ENCODE measurements around the gene DNASE1L2. TPM values are rescaled to one million over a fixed set of nuclear protein-coding genes. Genes with fewer than 3 reads are reported as not detected.

Gene DNASE1L2
- total RNA-seq, 2 experiments from 2014 or later, result 6.6 to 9.8 TPM

DNA sequence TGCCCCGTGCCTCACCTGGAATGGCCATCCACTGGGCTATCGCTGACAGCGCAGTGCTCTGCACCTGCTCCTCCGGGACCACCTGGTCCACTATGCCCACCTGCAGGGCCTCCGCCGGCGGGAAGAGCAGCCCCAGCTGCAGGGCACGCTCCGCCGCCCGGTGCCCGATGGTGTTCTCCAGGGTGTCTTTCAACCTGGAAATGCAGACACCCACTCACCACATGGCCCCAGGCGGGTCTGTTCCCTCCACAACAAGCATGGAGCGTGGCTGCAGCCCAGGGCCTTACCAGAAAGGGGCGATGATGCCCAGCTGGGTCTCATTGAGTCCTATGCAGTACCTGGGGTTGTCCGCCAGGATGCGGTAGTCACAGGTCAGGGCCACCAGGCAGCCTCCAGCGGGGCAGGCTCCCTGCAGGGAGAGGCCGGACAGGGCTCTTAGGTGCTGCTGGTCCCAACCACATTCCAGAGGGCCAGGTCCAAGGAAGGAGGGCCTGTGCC lies 6.8 kb downstream of the DNASE1L2 start:
- intact Hi-C loops (cut with micrococcal nuclease; ENCODE audit: unreplicated experiment), result no loop called here
- H3K36me3 ChIP-seq (ENCODE audit: insufficient read depth, low read length), result peaks cover 74% of the 10 kb centered on the region
- no peak overlapping the region for H3K4me3 ChIP-seq (ENCODE audit: low read depth, low read length, poor library complexity, severe bottlenecking)
- H4K20me1 ChIP-seq (ENCODE audit: insufficient read depth, low read length), result no peaks in the 10 kb centered on the region
- H3K4me2 ChIP-seq (ENCODE audit: low read length), result no peak overlapping the region
- no peak for DNase-seq (ENCODE audit: low spot score)
- H3K9me3 ChIP-seq (ENCODE audit: low read length), result no peaks in the 10 kb centered on the region
- no peak overlapping the region for H3K27ac ChIP-seq (ENCODE audit: low read depth, low read length, poor library complexity, severe bottlenecking)
- H2AFZ ChIP-seq (ENCODE audit: low read length), result no peak overlapping the region
- ChIA-PET POLR2A (no interaction called here), CTCF (ENCODE audit: unreplicated experiment) (no interaction called here)
- no peaks in the 10 kb centered on the region for H3K4me1 ChIP-seq (ENCODE audit: insufficient read depth, low read length, poor library complexity, severe bottlenecking)
- H3K9me2 ChIP-seq (ENCODE audit: insufficient read depth, low read length), result no peaks in the 10 kb centered on the region
- no peaks in the 10 kb centered on the region for H3K79me2 ChIP-seq (ENCODE audit: insufficient read depth, low read depth, low read length)
- no TSS peak for BruUV-seq (replicated peaks)
- TF ChIP-seq EZH2phosphoT487 (IDR thresholded peaks at IDR 0.05; ENCODE audit: borderline replicate concordance, low read depth, low read length), result no peak
- TF ChIP-seq, protein P1, sequence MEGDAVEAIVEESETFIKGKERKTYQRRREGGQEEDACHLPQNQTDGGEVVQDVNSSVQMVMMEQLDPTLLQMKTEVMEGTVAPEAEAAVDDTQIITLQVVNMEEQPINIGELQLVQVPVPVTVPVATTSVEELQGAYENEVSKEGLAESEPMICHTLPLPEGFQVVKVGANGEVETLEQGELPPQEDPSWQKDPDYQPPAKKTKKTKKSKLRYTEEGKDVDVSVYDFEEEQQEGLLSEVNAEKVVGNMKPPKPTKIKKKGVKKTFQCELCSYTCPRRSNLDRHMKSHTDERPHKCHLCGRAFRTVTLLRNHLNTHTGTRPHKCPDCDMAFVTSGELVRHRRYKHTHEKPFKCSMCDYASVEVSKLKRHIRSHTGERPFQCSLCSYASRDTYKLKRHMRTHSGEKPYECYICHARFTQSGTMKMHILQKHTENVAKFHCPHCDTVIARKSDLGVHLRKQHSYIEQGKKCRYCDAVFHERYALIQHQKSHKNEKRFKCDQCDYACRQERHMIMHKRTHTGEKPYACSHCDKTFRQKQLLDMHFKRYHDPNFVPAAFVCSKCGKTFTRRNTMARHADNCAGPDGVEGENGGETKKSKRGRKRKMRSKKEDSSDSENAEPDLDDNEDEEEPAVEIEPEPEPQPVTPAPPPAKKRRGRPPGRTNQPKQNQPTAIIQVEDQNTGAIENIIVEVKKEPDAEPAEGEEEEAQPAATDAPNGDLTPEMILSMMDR (conservative IDR thresholded peaks at IDR 0.05; ENCODE audit: low read length), result no peak

DNA sequence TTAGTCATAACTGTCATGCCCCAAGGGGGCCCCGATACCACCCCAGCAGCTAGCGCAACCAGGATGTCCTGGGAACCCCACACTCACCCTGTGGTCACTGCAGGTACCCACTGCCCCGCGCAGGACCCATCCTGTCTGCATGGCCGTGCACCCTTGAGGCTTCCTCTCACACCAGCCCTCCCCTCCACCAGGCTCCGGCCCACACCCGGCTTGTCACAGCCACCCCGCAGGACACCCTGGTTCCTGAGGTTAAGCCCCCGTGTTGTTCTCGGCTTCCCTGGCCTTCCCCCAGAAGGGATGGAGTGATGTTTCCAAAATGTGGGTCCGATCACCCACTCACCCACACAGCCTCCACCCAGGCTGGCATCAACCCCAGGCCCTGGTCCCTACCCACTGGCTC lies 7.5 kb downstream of the DNASE1L2 start:
- H2AFZ ChIP-seq (ENCODE audit: low read length), result no peak overlapping the region
- H3K9me3 ChIP-seq (ENCODE audit: low read length), result no peaks in the 10 kb centered on the region
- H3K9me2 ChIP-seq (ENCODE audit: insufficient read depth, low read length), result no peaks in the 10 kb centered on the region
- no TSS peak for BruUV-seq (replicated peaks)
- H3K79me2 ChIP-seq (ENCODE audit: insufficient read depth, low read depth, low read length), result no peaks in the 10 kb centered on the region; the same call in 1 of the 2 replicates
- intact Hi-C loops (cut with micrococcal nuclease; ENCODE audit: unreplicated experiment), result no loop called here
- TF ChIP-seq, protein P1 (conservative IDR thresholded peaks at IDR 0.05; ENCODE audit: low read length), result no peak
- no peak for TF ChIP-seq EZH2phosphoT487 (IDR thresholded peaks at IDR 0.05; ENCODE audit: borderline replicate concordance, low read depth, low read length)
- H3K4me1 ChIP-seq (ENCODE audit: insufficient read depth, low read length, poor library complexity, severe bottlenecking), result no peaks in the 10 kb centered on the region
- no peaks in the 10 kb centered on the region for H4K20me1 ChIP-seq (ENCODE audit: insufficient read depth, low read length)
- H3K27ac ChIP-seq (ENCODE audit: low read depth, low read length, poor library complexity, severe bottlenecking), result no peak overlapping the region
- ChIA-PET POLR2A (no interaction called here), CTCF (ENCODE audit: unreplicated experiment) (no interaction called here)
- H3K4me3 ChIP-seq (ENCODE audit: low read depth, low read length, poor library complexity, severe bottlenecking), result no peak overlapping the region
- H3K4me2 ChIP-seq (ENCODE audit: low read length), result no peak overlapping the region
- peaks cover 72% of the 10 kb centered on the region for H3K36me3 ChIP-seq (ENCODE audit: insufficient read depth, low read length)
- DNase-seq (ENCODE audit: low spot score), result no peak

DNA sequence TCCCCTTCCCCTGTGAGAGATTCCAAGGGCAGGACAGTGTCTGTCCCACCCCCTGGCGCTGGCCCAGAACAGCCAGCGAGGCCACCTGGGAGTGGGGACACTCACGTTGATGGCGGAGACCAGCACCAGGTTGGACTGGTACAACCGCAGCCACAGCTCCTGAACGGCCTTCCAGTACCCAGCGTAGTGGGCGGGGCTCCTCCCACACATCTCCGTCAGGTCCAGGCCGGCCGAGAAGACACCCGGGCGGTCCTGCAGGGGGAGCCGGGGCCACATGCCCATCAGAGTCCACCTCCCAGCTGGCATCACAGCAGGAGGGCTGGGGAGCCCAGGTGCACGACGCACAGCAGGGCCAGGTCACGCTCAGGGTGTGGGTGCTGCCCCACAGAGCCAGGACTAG lies 8.1 kb downstream of the DNASE1L2 start:
- intact Hi-C loops (cut with micrococcal nuclease; ENCODE audit: unreplicated experiment), result no loop called here
- peaks cover 3% of the 10 kb centered on the region for H3K79me2 ChIP-seq (ENCODE audit: insufficient read depth, low read depth, low read length)
- no peak overlapping the region for H2AFZ ChIP-seq (ENCODE audit: low read length)
- CTCF ChIA-PET (ENCODE audit: unreplicated experiment), result no interaction called here
- no peak for DNase-seq (ENCODE audit: low spot score)
- no peaks in the 10 kb centered on the region for H3K9me2 ChIP-seq (ENCODE audit: insufficient read depth, low read length)
- no TSS peak for BruUV-seq (replicated peaks)
- no peaks in the 10 kb centered on the region for H4K20me1 ChIP-seq (ENCODE audit: insufficient read depth, low read length)
- no peaks in the 10 kb centered on the region for H3K4me1 ChIP-seq (ENCODE audit: insufficient read depth, low read length, poor library complexity, severe bottlenecking)
- H3K9me3 ChIP-seq (ENCODE audit: low read length), result no peaks in the 10 kb centered on the region
- TF ChIP-seq, protein P1 (conservative IDR thresholded peaks at IDR 0.05; ENCODE audit: low read length), result no peak
- TF ChIP-seq EZH2phosphoT487 (IDR thresholded peaks at IDR 0.05; ENCODE audit: borderline replicate concordance, low read depth, low read length), result no peak
- POLR2A ChIA-PET, result no interaction called here
- H3K4me3 ChIP-seq (ENCODE audit: low read depth, low read length, poor library complexity, severe bottlenecking), result no peak overlapping the region
- peaks cover 72% of the 10 kb centered on the region for H3K36me3 ChIP-seq (ENCODE audit: insufficient read depth, low read length)
- H3K27ac ChIP-seq (ENCODE audit: low read depth, low read length, poor library complexity, severe bottlenecking), result no peak overlapping the region
- no peak overlapping the region for H3K4me2 ChIP-seq (ENCODE audit: low read length)

All from OCI-LY7 (cell line).